OCI-LY1 (cell line): ENCODE measurements around the gene TNIP1.

Experiments
- H2AFZ ChIP-seq: fragments of 200-600 bp; sonication (generic), shearing (Covaris generic); 2 replicates; pipeline ENCODE4 v1.6.0; 2014; ENCODE audit warnings: antibody characterized with exemption, mild to moderate bottlenecking, low read length
- H3F3A ChIP-seq: fragments of 200-600 bp; sonication (generic), shearing (Covaris generic); 2 replicates; pipeline ENCODE4 v1.6.0; 2014; ENCODE audit warnings: mild to moderate bottlenecking, antibody characterized with exemption, low read length, moderate library complexity; ENCODE audit not compliant: insufficient read depth
- H3K27ac ChIP-seq: fragments of 200-600 bp; sonication (generic); 2 replicates; pipeline ENCODE4 v1.5.1; 2014; ENCODE audit warnings: low read length, mixed run types, mild to moderate bottlenecking, low read depth; ENCODE audit not compliant: poor library complexity, severe bottlenecking
- H3K27me3 ChIP-seq: fragments of 200-600 bp; sonication (generic); 2 replicates; pipeline ENCODE4 v1.6.0; 2014; ENCODE audit warnings: antibody characterized with exemption, mild to moderate bottlenecking, low read length, moderate library complexity; ENCODE audit not compliant: insufficient read depth
- H3K36me3 ChIP-seq: fragments of 200-600 bp; sonication (generic); 2 replicates; pipeline ENCODE4 v1.6.1; 2014; ENCODE audit warnings: mild to moderate bottlenecking, antibody characterized with exemption, low read length, moderate library complexity, mixed read lengths; ENCODE audit not compliant: insufficient read depth
- H3K4me1 ChIP-seq: fragments of 200-600 bp; sonication (generic); 2 replicates; pipeline ENCODE4 v1.5.1; 2014; ENCODE audit warnings: mild to moderate bottlenecking, low read length, moderate library complexity; ENCODE audit not compliant: insufficient read depth, severe bottlenecking
- H3K4me2 ChIP-seq: fragments of 200-600 bp; sonication (generic), shearing (Covaris generic); 2 replicates; pipeline ENCODE4 v1.6.1; 2014; ENCODE audit warnings: low read length
- H3K4me3 ChIP-seq: fragments of 200-600 bp; sonication (generic); 2 replicates; pipeline ENCODE4 v1.5.1; 2014; ENCODE audit warnings: low read length, low read depth, mild to moderate bottlenecking, mixed read lengths; ENCODE audit not compliant: poor library complexity, severe bottlenecking
- H3K79me2 ChIP-seq: fragments of 200-600 bp; shearing (Covaris generic); 2 replicates; pipeline ENCODE4 v1.6.1; 2016; ENCODE audit warnings: mixed run types, low read length, mixed read lengths; ENCODE audit not compliant: insufficient read depth
- H3K9ac ChIP-seq: fragments of 200-600 bp; sonication (generic), shearing (Covaris generic); 2 replicates; pipeline ENCODE4 v1.6.1; 2014; ENCODE audit warnings: mild to moderate bottlenecking, low read length, mixed read lengths
- H3K9me2 ChIP-seq: fragments of 200-600 bp; sonication (generic), shearing (Covaris generic); 2 replicates; pipeline ENCODE4 v1.6.1; 2014; ENCODE audit warnings: low read depth, mild to moderate bottlenecking, low read length, mixed read lengths
- H3K9me3 ChIP-seq: fragments of 200-600 bp; shearing (Covaris generic); 2 replicates; pipeline ENCODE4 v1.6.1; 2014; ENCODE audit warnings: low read length, mixed read lengths
- H4K20me1 ChIP-seq: fragments of 200-600 bp; sonication (generic), shearing (Covaris generic); 2 replicates; pipeline ENCODE4 v1.6.0; 2016; ENCODE audit warnings: mild to moderate bottlenecking, low read length; ENCODE audit not compliant: insufficient read depth
- CTCF ChIP-seq: fragments of 200-600 bp; sonication (generic), shearing (Covaris generic); IDR thresholded peaks from 2 replicates; pipeline ENCODE4 v1.5.1; 2017; ENCODE audit warnings: mild to moderate bottlenecking, antibody characterized with exemption, low read length, moderate library complexity, mixed read lengths
- EZH2 ChIP-seq: fragments of 200-600 bp; sonication (generic), shearing (Covaris generic); IDR thresholded peaks from 2 replicates; pipeline ENCODE4 v1.8.0; 2017; ENCODE audit warnings: borderline replicate concordance, mixed run types, mild to moderate bottlenecking, antibody characterized with exemption, low read length, moderate library complexity, mixed read lengths

Gene TNIP1

GRCh38 chr5:151012862-151013261 is 68.0 kb downstream of the TNIP1 start:
- no peaks in the 10 kb centered on the region for H3F3A ChIP-seq
- H3K4me1 ChIP-seq, result no peaks in the 10 kb centered on the region
- TF ChIP-seq CTCF (no peak), EZH2 (no peak)
- H3K36me3 ChIP-seq, result no peaks in the 10 kb centered on the region
- H4K20me1 ChIP-seq, result no peaks in the 10 kb centered on the region
- H2AFZ ChIP-seq, result no peak overlapping the region
- no peaks in the 10 kb centered on the region for H3K9me3 ChIP-seq
- no peak overlapping the region for H3K9ac ChIP-seq
- no peak overlapping the region for H3K27ac ChIP-seq
- H3K4me3 ChIP-seq, result no peak overlapping the region
- H3K9me2 ChIP-seq, result no peaks in the 10 kb centered on the region
- H3K27me3 ChIP-seq, result 0 out of 2 replicates have a peak, but pooled peaks cover 3% of the 10 kb centered on the region
- H3K4me2 ChIP-seq, result no peak overlapping the region
- H3K79me2 ChIP-seq, result no peaks in the 10 kb centered on the region

- Histone ChIP-seq H2AFZ (no peak overlapping the region), H3K27me3 (0 out of 2 replicates have a peak, but pooled peaks cover 3% of the 10 kb centered on the region), H3K4me1 (no peaks in the 10 kb centered on the region), H3F3A (no peaks in the 10 kb centered on the region), H3K9me2 (no peaks in the 10 kb centered on the region), H3K79me2 (no peaks in the 10 kb centered on the region), H4K20me1 (no peaks in the 10 kb centered on the region), H3K27ac (no peak overlapping the region), H3K4me2 (no peak overlapping the region), H3K4me3 (no peak overlapping the region), H3K9me3 (no peaks in the 10 kb centered on the region), H3K36me3 (no peaks in the 10 kb centered on the region), H3K9ac (no peak overlapping the region)
- TF ChIP-seq CTCF (no peak), EZH2 (no peak)
Measured at GRCh38 chr5:151008906-151009305, 71.9 kb downstream of the TNIP1 start.

GRCh38 chr5:151008210-151008491 is 72.7 kb downstream of the TNIP1 start:
- H3K36me3 ChIP-seq, result no peaks in the 10 kb centered on the region
- no peaks in the 10 kb centered on the region for H3K4me1 ChIP-seq
- no peaks in the 10 kb centered on the region for H3K79me2 ChIP-seq
- no peaks in the 10 kb centered on the region for H4K20me1 ChIP-seq
- no peak overlapping the region for H3K9ac ChIP-seq
- no peaks in the 10 kb centered on the region for H3K9me3 ChIP-seq
- H3K4me2 ChIP-seq, result no peak overlapping the region
- no peaks in the 10 kb centered on the region for H3F3A ChIP-seq
- H3K4me3 ChIP-seq, result no peak overlapping the region
- H3K9me2 ChIP-seq, result no peaks in the 10 kb centered on the region
- H3K27ac ChIP-seq, result no peak overlapping the region
- TF ChIP-seq CTCF, result no peak
- no peak for TF ChIP-seq EZH2
- 0 out of 2 replicates have a peak, but pooled peaks cover 3% of the 10 kb centered on the region for H3K27me3 ChIP-seq
- no peak overlapping the region for H2AFZ ChIP-seq
